ENCODE measurements around the gene LIN28B.

The LIN28B gene

GRCh38 chr6:105116150-105116549 is 159.2 kb downstream of the LIN28B start:
- no peak for DNase-seq

- DNase-seq: no peak
Measured at GRCh38 chr6:105120570-105120969, 163.7 kb downstream of the LIN28B start.

GRCh38 chr6:105121981-105122380 is 165.1 kb downstream of the LIN28B start:
- DNase-seq: no peak

GRCh38 chr6:105122717-105123116 is 165.8 kb downstream of the LIN28B start:
- DNase-seq: no peak

Data from activated CD4-positive, CD25-positive, alpha-beta regulatory T cell (primary cell).